Urothelium cell line (cell line): ENCODE data around the gene SPSB2.
"Not testable (repeated sequence)": the region's sequence is repeated elsewhere in the genome, so short reads cannot be mapped to it uniquely, and the experiment has no call there.

Experiments
- DNase-seq: peaks from one replicate; pipeline ENCODE4 v3.0.0; 2011; ENCODE audit warnings: low spot score, mixed read lengths
- FAIRE-seq: peaks from 2 replicates; lab custom pipeline; 2011; peaks lifted over from hg19 to GRCh38; lab: Jason Lieb, UNC

SPSB2 gene

GRCh38 chr12:6873094-6874014 lies at the start of gene SPSB2:
TSS of gene SPSB2 (minus strand) at chr12:6873303. CDS start at chr12:6872901, 402 bp downstream.
- FAIRE-seq (peak; percentile 91), DNase-seq (peak; percentile 98)

GRCh38 chr12:6921996-6922946 lies 49.2 kb upstream of the SPSB2 start:
- FAIRE-seq: no peak
- DNase-seq: no peak

GRCh38 chr12:6921539-6921938 lies 48.4 kb upstream of the SPSB2 start:
- no peak for DNase-seq
- FAIRE-seq: no peak

GRCh38 chr12:6919588-6919987 lies 46.5 kb upstream of the SPSB2 start:
- FAIRE-seq: no peak
- DNase-seq: no peak

- no peak for DNase-seq
- FAIRE-seq: no peak
Observed at GRCh38 chr12:6917491-6918231, 44.6 kb upstream of the SPSB2 start.

- no peak for FAIRE-seq
- no peak for DNase-seq
Observed at GRCh38 chr12:6916426-6917200, 43.5 kb upstream of the SPSB2 start.

GRCh38 chr12:6915789-6916285 lies 42.7 kb upstream of the SPSB2 start:
- no peak for DNase-seq
- FAIRE-seq: peak; percentile 42

- FAIRE-seq: peak; percentile 40
- no peak for DNase-seq
Observed at GRCh38 chr12:6914947-6915788, 42.1 kb upstream of the SPSB2 start.

- FAIRE-seq (peak; percentile 91), DNase-seq (peak; percentile 93)
Observed at GRCh38 chr12:6914246-6914946, 41.3 kb upstream of the SPSB2 start, which contains the start of gene ENO2. TSS of gene ENO2 (plus strand) at chr12:6914580. CDS start at chr12:6915833, 1,253 bp downstream.

GRCh38 chr12:6912164-6912935 lies 39.2 kb upstream of the SPSB2 start:
- FAIRE-seq (peak; percentile 68), DNase-seq (no peak)

GRCh38 chr12:6909421-6910145 lies 36.5 kb upstream of the SPSB2 start:
- no peak for FAIRE-seq
- DNase-seq: no peak

GRCh38 chr12:6908141-6908540 lies 35.0 kb upstream of the SPSB2 start:
- not testable (repeated sequence) for DNase-seq, FAIRE-seq

- DNase-seq: no peak
- no peak for FAIRE-seq
Observed at GRCh38 chr12:6905414-6906040, 32.4 kb upstream of the SPSB2 start.

- DNase-seq: peak; percentile 97
- FAIRE-seq: peak; percentile 95
Observed at GRCh38 chr12:6904280-6905276, 31.5 kb upstream of the SPSB2 start, which contains the start of gene LRRC23. TSS of gene LRRC23 (plus strand) at chr12:6904822. CDS start at chr12:6905634, 812 bp downstream.

GRCh38 chr12:6903722-6904121 lies 30.6 kb upstream of the SPSB2 start:
- no peak for FAIRE-seq
- DNase-seq: no peak
